Liver (tissue), 9 donors: ENCODE results near the gene SLC5A2. TPM values are rescaled to one million over a fixed set of nuclear protein-coding genes. Genes with fewer than 3 reads are reported as not detected.

Source experiments
- DNase-seq: peaks from one replicate; pipeline ENCODE4 v3.0.0-alpha.2; 2017; ENCODE audit warnings: low spot score
- H3K27ac ChIP-seq, 2 donors: one replicate each; pipeline ENCODE4 v1.7.0; 2013; ENCODE audit warnings: inconsistent platforms in 2 of 2, low read length in 2 of 2, control low read depth in 1 of 2, low read depth in 1 of 2, mild to moderate bottlenecking in 1 of 2
- H3K27me3 ChIP-seq, 4 donors: one replicate each; pipeline versions ENCODE4 v1.6.1 to v1.7.0; 2013; ENCODE audit warnings: low read length in 3 of 4, inconsistent platforms in 1 of 4, mild to moderate bottlenecking in 1 of 4, moderate library complexity in 1 of 4; ENCODE audit not compliant: control insufficient read depth in 4 of 4, insufficient read depth in 4 of 4
- H3K36me3 ChIP-seq, 4 donors: one replicate each; pipeline versions ENCODE4 v1.6.1 to v1.7.0; 2013; ENCODE audit warnings: low read length in 3 of 4, mild to moderate bottlenecking in 3 of 4, low read depth in 1 of 4, moderate library complexity in 1 of 4; ENCODE audit not compliant: control insufficient read depth in 4 of 4, insufficient read depth in 3 of 4
- H3K4me1 ChIP-seq, 4 donors: one replicate each; pipeline versions ENCODE4 v1.6.1 to v1.7.0; 2013; ENCODE audit warnings: low read length in 3 of 4, mild to moderate bottlenecking in 3 of 4, moderate library complexity in 1 of 4; ENCODE audit not compliant: control insufficient read depth in 4 of 4, insufficient read depth in 4 of 4
- H3K4me3 ChIP-seq, 3 donors: one replicate each; pipeline versions ENCODE4 v1.6.1 to v1.7.0; 2013; ENCODE audit warnings: low read length in 3 of 3, control low read depth in 1 of 3, low read depth in 1 of 3, mild to moderate bottlenecking in 1 of 3
- H3K9ac ChIP-seq, 2 donors: one replicate each; pipeline ENCODE4 v1.7.0; 2013; ENCODE audit warnings: low read length in 2 of 2, mild to moderate bottlenecking in 2 of 2, moderate library complexity in 2 of 2, control low read depth in 1 of 2, low read depth in 1 of 2
- H3K9me3 ChIP-seq, 4 donors: one replicate each; pipeline versions ENCODE4 v1.6.1 to v1.7.0; 2013; ENCODE audit warnings: low read length in 3 of 4; ENCODE audit not compliant: control insufficient read depth in 4 of 4
- EGR1 ChIP-seq, 2 donors: IDR thresholded peaks; 2 replicates each; pipeline ENCODE4 v1.6.1; 2016 to 2018; ENCODE audit warnings: antibody characterized with exemption in 2 of 2, low read depth in 2 of 2
- FOXA2 ChIP-seq: IDR thresholded peaks from 2 replicates; pipeline ENCODE4 v1.6.1; 2016; ENCODE audit warnings: antibody characterized with exemption
- GABPA ChIP-seq, 2 donors: IDR thresholded peaks in 1 of 2; conservative IDR thresholded peaks in 1 of 2; 2 replicates each; pipeline ENCODE4 v1.6.1; 2016; ENCODE audit warnings: antibody characterized with exemption in 2 of 2, mild to moderate bottlenecking in 1 of 2, moderate library complexity in 1 of 2
- HNF4A ChIP-seq, 2 donors: conservative IDR thresholded peaks; 2 replicates each; pipeline ENCODE4 v1.6.1; 2016; ENCODE audit warnings: antibody characterized with exemption in 2 of 2, mild to moderate bottlenecking in 2 of 2
- HNF4G ChIP-seq: IDR thresholded peaks from 2 replicates; pipeline ENCODE4 v1.6.1; 2016; ENCODE audit warnings: antibody characterized with exemption
- JUND ChIP-seq, 2 donors: IDR thresholded peaks; 2 replicates each; pipeline ENCODE4 v1.6.1; 2016; ENCODE audit warnings: antibody characterized with exemption in 2 of 2
- NR2F2 ChIP-seq: IDR thresholded peaks from 2 replicates; pipeline ENCODE4 v1.6.1; 2016; ENCODE audit warnings: antibody characterized with exemption
- RAD21 ChIP-seq, 2 donors: IDR thresholded peaks; 2 replicates each; pipeline ENCODE4 v1.6.1; 2016; ENCODE audit warnings: antibody characterized with exemption in 2 of 2, mild to moderate bottlenecking in 2 of 2
- RXRA ChIP-seq, 2 donors: IDR thresholded peaks; 2 replicates each; pipeline ENCODE4 v1.6.1; 2017 to 2018; ENCODE audit warnings: antibody characterized with exemption in 2 of 2, mild to moderate bottlenecking in 1 of 2
- SP1 ChIP-seq: IDR thresholded peaks from 2 replicates; pipeline ENCODE4 v1.6.1; 2018; ENCODE audit warnings: antibody characterized with exemption, mild to moderate bottlenecking
- TAF1 ChIP-seq: conservative IDR thresholded peaks from 2 replicates; pipeline ENCODE4 v1.6.1; 2016; ENCODE audit warnings: antibody characterized with exemption, mild to moderate bottlenecking
- YY1 ChIP-seq: IDR thresholded peaks from 2 replicates; pipeline ENCODE4 v1.6.1; 2016; ENCODE audit warnings: antibody characterized with exemption, mild to moderate bottlenecking
- WGBS: extraction: QIAGEN DNeasy Blood & Tissue Kit; methylation state at CpG from one replicate; pipeline ENCODE4 v1.1.7; 2013; 5-methylcytosine and 5-hydroxymethylcytosine counted together
- polyA plus RNA-seq, 2 donors: library from polyadenylated mRNA; stranded (reverse) in 1 of 2; unstranded in 1 of 2; fragments of 200-250 nt in 1 of 2; fragments of >200 nt in 1 of 2; fragmentation: Nextera tagmentation in 1 of 2; extraction: Ambion mirVana in 1 of 2; gene quantifications; one replicate each; pipeline versions ENCODE4 v1.2.1 to v1.2.3, GENCODE V29; 2013 to 2015
- total RNA-seq, 2 donors: library from RNA; depleted of rRNA; stranded (reverse); fragments of >200 nt; gene quantifications; one replicate each; pipeline ENCODE4 v1.2.3, GENCODE V29; 2014
- TF ChIP-seq, protein P1 (sequence below): fragments of 150-350 bp; IDR thresholded peaks from 2 replicates; pipeline ENCODE4 v1.5.1; 2017; ENCODE audit warnings: improper control_type of control experiment, low read depth, low read length; ENCODE audit not compliant: missing input control
- TF ChIP-seq, protein P2 (sequence below): IDR thresholded peaks from 2 replicates; pipeline ENCODE4 v1.6.1; 2016; ENCODE audit warnings: antibody characterized with exemption, mild to moderate bottlenecking
- TF ChIP-seq, protein P3 (sequence below): IDR thresholded peaks from 2 replicates; pipeline ENCODE4 v1.6.1; 2016; ENCODE audit warnings: antibody characterized with exemption
- TF ChIP-seq, protein P4 (sequence below): IDR thresholded peaks from 2 replicates; pipeline ENCODE4 v1.6.1; 2016; ENCODE audit warnings: antibody characterized with exemption
- TF ChIP-seq, protein P5 (sequence below): IDR thresholded peaks from 2 replicates; pipeline ENCODE4 v1.6.1; 2016; ENCODE audit warnings: antibody characterized with exemption
- donor health status: healthy.
- donor health status: healthy.
- donor health status: healthy.
- donor health status: healthy.
- donor health status: healthy.

Gene SLC5A2
- total and polyA plus RNA-seq, 4 donors: 0.14 to 8.1 (median 0.93) TPM; not detected in 1

DNA sequence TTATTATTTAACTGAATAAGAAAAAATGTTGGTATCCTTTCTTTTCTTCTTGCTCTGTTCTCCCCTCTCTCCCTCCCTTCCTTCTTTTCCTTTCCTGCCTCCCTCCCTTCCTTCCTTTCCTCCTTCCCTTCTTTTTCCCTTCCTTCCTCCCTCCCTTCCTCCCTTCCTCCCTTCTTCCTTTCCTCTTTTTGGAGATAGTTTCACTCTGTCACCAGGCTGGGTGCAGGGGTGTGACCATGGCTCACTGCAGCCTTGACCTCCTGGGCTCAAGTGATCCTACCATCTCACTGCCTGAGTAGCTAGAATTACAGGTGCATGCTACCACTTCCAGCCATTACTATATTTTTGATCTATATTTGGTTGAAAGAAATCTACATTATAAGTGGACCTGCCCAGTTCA, 31.0 kb downstream of the SLC5A2 start:
- no peak overlapping the region for H3K9ac ChIP-seq
- DNase-seq: no peak
- no peaks in the 10 kb centered on the region for H3K27me3 ChIP-seq
- TF ChIP-seq JUND (IDR thresholded peaks at IDR 0.05): no peak
- no peaks in the 10 kb centered on the region for H3K9me3 ChIP-seq
- no peak overlapping the region for H3K4me3 ChIP-seq
- no peaks in the 10 kb centered on the region for H3K36me3 ChIP-seq
- H3K27ac ChIP-seq: no peak overlapping the region
- peaks cover 0 to 9% (median 4%) of the 10 kb centered on the region in 4 donors for H3K4me1 ChIP-seq

DNA sequence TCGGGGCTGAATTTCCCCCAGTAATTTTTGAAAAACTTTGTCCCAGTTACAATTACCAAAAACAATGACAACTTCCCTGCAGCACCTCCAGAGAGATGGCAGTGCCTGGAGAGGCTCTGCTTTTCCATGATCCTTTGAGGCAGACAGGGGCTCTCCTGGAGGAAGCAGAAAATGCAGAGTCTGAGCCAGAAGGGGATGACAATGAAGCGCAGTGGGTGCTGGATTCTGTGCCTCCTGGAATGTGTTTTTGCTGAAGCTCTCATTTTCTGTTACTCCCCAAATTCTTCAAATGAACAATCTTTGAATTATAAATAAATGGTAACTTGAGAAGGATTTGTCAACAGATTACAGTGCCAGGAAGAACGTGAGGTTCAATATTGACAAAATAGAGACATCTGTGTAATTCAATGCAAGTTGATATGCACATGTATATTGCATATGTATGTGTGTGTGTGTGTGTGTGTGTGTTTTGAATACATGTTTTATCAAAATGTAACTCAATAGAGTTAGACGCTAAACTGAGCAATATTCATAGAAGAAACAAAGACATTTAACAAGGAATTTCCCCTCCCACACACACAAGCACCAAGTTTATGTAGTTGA, 35.0 kb downstream of the SLC5A2 start:
- H3K4me3 ChIP-seq: no peak overlapping the region
- H3K36me3 ChIP-seq: no peaks in the 10 kb centered on the region
- no peaks in the 10 kb centered on the region for H3K27me3 ChIP-seq
- no peak overlapping the region for H3K27ac ChIP-seq
- TF ChIP-seq, protein P1, sequence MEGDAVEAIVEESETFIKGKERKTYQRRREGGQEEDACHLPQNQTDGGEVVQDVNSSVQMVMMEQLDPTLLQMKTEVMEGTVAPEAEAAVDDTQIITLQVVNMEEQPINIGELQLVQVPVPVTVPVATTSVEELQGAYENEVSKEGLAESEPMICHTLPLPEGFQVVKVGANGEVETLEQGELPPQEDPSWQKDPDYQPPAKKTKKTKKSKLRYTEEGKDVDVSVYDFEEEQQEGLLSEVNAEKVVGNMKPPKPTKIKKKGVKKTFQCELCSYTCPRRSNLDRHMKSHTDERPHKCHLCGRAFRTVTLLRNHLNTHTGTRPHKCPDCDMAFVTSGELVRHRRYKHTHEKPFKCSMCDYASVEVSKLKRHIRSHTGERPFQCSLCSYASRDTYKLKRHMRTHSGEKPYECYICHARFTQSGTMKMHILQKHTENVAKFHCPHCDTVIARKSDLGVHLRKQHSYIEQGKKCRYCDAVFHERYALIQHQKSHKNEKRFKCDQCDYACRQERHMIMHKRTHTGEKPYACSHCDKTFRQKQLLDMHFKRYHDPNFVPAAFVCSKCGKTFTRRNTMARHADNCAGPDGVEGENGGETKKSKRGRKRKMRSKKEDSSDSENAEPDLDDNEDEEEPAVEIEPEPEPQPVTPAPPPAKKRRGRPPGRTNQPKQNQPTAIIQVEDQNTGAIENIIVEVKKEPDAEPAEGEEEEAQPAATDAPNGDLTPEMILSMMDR: no peak
- TF ChIP-seq EGR1 (IDR thresholded peaks at IDR 0.05; ENCODE audit: low read depth in 2 of 2) (no peak), RAD21 (IDR thresholded peaks at IDR 0.05) (no peak), YY1 (no peak), HNF4A (conservative IDR thresholded peaks at IDR 0.05) (no peak), GABPA (IDR thresholded peaks at IDR 0.05 in 1 of 2, conservative IDR thresholded peaks at IDR 0.05 in 1 of 2) (no peak), NR2F2 (no peak), TAF1 (no peak), HNF4G (no peak), SP1 (no peak), RXRA (IDR thresholded peaks at IDR 0.05) (no peak), JUND (IDR thresholded peaks at IDR 0.05) (no peak), FOXA2 (no peak)
- TF ChIP-seq, protein P2, sequence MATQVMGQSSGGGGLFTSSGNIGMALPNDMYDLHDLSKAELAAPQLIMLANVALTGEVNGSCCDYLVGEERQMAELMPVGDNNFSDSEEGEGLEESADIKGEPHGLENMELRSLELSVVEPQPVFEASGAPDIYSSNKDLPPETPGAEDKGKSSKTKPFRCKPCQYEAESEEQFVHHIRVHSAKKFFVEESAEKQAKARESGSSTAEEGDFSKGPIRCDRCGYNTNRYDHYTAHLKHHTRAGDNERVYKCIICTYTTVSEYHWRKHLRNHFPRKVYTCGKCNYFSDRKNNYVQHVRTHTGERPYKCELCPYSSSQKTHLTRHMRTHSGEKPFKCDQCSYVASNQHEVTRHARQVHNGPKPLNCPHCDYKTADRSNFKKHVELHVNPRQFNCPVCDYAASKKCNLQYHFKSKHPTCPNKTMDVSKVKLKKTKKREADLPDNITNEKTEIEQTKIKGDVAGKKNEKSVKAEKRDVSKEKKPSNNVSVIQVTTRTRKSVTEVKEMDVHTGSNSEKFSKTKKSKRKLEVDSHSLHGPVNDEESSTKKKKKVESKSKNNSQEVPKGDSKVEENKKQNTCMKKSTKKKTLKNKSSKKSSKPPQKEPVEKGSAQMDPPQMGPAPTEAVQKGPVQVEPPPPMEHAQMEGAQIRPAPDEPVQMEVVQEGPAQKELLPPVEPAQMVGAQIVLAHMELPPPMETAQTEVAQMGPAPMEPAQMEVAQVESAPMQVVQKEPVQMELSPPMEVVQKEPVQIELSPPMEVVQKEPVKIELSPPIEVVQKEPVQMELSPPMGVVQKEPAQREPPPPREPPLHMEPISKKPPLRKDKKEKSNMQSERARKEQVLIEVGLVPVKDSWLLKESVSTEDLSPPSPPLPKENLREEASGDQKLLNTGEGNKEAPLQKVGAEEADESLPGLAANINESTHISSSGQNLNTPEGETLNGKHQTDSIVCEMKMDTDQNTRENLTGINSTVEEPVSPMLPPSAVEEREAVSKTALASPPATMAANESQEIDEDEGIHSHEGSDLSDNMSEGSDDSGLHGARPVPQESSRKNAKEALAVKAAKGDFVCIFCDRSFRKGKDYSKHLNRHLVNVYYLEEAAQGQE: no peak
- TF ChIP-seq, protein P3, sequence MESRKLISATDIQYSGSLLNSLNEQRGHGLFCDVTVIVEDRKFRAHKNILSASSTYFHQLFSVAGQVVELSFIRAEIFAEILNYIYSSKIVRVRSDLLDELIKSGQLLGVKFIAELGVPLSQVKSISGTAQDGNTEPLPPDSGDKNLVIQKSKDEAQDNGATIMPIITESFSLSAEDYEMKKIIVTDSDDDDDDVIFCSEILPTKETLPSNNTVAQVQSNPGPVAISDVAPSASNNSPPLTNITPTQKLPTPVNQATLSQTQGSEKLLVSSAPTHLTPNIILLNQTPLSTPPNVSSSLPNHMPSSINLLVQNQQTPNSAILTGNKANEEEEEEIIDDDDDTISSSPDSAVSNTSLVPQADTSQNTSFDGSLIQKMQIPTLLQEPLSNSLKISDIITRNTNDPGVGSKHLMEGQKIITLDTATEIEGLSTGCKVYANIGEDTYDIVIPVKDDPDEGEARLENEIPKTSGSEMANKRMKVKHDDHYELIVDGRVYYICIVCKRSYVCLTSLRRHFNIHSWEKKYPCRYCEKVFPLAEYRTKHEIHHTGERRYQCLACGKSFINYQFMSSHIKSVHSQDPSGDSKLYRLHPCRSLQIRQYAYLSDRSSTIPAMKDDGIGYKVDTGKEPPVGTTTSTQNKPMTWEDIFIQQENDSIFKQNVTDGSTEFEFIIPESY: no peak
- TF ChIP-seq, protein P4, sequence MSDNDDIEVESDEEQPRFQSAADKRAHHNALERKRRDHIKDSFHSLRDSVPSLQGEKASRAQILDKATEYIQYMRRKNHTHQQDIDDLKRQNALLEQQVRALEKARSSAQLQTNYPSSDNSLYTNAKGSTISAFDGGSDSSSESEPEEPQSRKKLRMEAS: no peak
- TF ChIP-seq, protein P5, sequence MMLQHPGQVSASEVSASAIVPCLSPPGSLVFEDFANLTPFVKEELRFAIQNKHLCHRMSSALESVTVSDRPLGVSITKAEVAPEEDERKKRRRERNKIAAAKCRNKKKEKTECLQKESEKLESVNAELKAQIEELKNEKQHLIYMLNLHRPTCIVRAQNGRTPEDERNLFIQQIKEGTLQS: no peak
- 70% methylated on average over 4 of the region's 4 CpGs for WGBS
- no peak for DNase-seq
- no peaks in the 10 kb centered on the region for H3K9me3 ChIP-seq
- H3K9ac ChIP-seq: no peak overlapping the region
- no peaks in the 10 kb centered on the region for H3K4me1 ChIP-seq
